Erythroblast (primary cell): ENCODE measurements around the gene CELF2.

Experiments used
- GATA1 ChIP-seq: IDR thresholded peaks from 2 replicates; pipeline ENCODE4 v1.6.1; 2011; ENCODE audit warnings: low read depth, mild to moderate bottlenecking, control low read depth, low read length, moderate library complexity
- POLR2A ChIP-seq: IDR thresholded peaks from 2 replicates; pipeline ENCODE4 v1.6.1; 2011; ENCODE audit warnings: mild to moderate bottlenecking, low read length

DNA sequence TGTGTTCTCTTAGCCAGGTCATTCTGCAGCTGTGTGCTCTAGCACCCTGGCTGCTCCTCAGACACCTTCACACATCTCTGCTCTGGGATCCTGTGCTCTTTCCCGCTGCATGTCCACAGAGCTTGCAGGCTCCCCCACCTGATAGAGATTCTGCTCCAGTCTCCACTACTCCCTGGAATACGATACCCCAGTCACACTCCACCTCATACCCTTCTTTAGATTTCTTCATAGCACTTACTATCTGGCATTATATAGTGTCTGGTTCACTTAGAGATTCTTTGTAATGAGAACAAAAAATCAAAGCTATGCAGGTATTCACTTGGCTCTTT, 88.0 kb downstream of the CELF2 start:
- TF ChIP-seq POLR2A (no peak), GATA1 (no peak)
